Activated CD4-positive, alpha-beta memory T cell treated with anti-CD3 and anti-CD28 coated beads for 36 hours (primary cell): ENCODE results near the gene GUF1. TPM values are rescaled to one million over a fixed set of nuclear protein-coding genes. Genes with fewer than 3 reads are reported as not detected.

Experiments
- CTCF ChIA-PET: fragments of 350-600 bp; sonication (Branson Sonifier 250); formaldehyde crosslinking; loops from one replicate; lab custom pipeline; 2021; ENCODE audit warnings: antibody characterized with exemption, inconsistent platforms; lab: Charles Lee
- POLR2A ChIA-PET: fragments of 350-600 bp; sonication (Branson Sonifier 250); formaldehyde crosslinking; loops from one replicate; lab custom pipeline; 2021; ENCODE audit warnings: antibody characterized with exemption; lab: Charles Lee
- DNase-seq: peaks from one replicate; pipeline ENCODE4 v3.0.0-alpha.2; 2020
- H3K27ac Mint-ChIP-seq: one replicate; pipeline ENCODE4 v1.8.0; 2021; ENCODE audit warnings: mixed read lengths
- H3K27me3 Mint-ChIP-seq: one replicate; pipeline ENCODE4 v1.8.0; 2021; ENCODE audit warnings: mixed read lengths
- H3K36me3 Mint-ChIP-seq: one replicate; pipeline ENCODE4 v1.8.0; 2021; ENCODE audit warnings: mixed read lengths
- H3K4me1 Mint-ChIP-seq: one replicate; pipeline ENCODE4 v1.8.0; 2021; ENCODE audit warnings: low read depth, mixed read lengths
- H3K4me3 Mint-ChIP-seq: one replicate; pipeline ENCODE4 v1.8.0; 2021; ENCODE audit warnings: mild to moderate bottlenecking, mixed read lengths
- H3K9me3 Mint-ChIP-seq: one replicate; pipeline ENCODE4 v1.8.0; 2021; ENCODE audit warnings: mixed read lengths
- intact Hi-C: fragments of 100-400 bp; cut with micrococcal nuclease; formaldehyde crosslinking; loops from one replicate; pipeline ENCODE4 v1.15.1; 2023
- total RNA-seq, 2 experiments: library from RNA; stranded (reverse); gene quantifications; one replicate each; pipeline ENCODE4 v1.2.3, GENCODE V29; 2021

GUF1 gene
- total RNA-seq, 2 experiments from 2014 or later: 25.8 to 28.0 TPM

- H3K9me3 Mint-ChIP-seq: no peaks in the 10 kb centered on the region
- H3K4me1 Mint-ChIP-seq: no peaks in the 10 kb centered on the region
- H3K27ac Mint-ChIP-seq: no peak overlapping the region
- no peaks in the 10 kb centered on the region for H3K36me3 Mint-ChIP-seq
- intact Hi-C loops: no loop called here
- H3K4me3 Mint-ChIP-seq: no peak overlapping the region
- peaks cover 8% of the 10 kb centered on the region for H3K27me3 Mint-ChIP-seq
- ChIA-PET POLR2A (no interaction called here), CTCF (no interaction called here)
- DNase-seq: no peak
These were observed 14.5 kb upstream of the GUF1 start for GRCh38 chr4:44663539-44664263.

- POLR2A ChIA-PET: no interaction called here
- DNase-seq: no peak
- no peaks in the 10 kb centered on the region for H3K4me1 Mint-ChIP-seq
- CTCF ChIA-PET: interaction anchor here (1.0 kb wide), 1 partner anchor 9 kb away, joined by 3 read pairs; no protein-coding TSS in a partner anchor
- H3K27ac Mint-ChIP-seq: no peak overlapping the region
- no peak overlapping the region for H3K4me3 Mint-ChIP-seq
- intact Hi-C loops: no loop called here
- no peaks in the 10 kb centered on the region for H3K9me3 Mint-ChIP-seq
- H3K36me3 Mint-ChIP-seq: no peaks in the 10 kb centered on the region
- peaks cover 10% of the 10 kb centered on the region for H3K27me3 Mint-ChIP-seq
These were observed 9.7 kb upstream of the GUF1 start for GRCh38 chr4:44668526-44668925.

- Mint-ChIP-seq H3K27me3 (peaks cover 10% of the 10 kb centered on the region), H3K4me3 (no peak overlapping the region), H3K4me1 (no peaks in the 10 kb centered on the region), H3K9me3 (no peaks in the 10 kb centered on the region), H3K36me3 (no peaks in the 10 kb centered on the region), H3K27ac (no peak overlapping the region)
- POLR2A ChIA-PET: no interaction called here
- DNase-seq: no peak
- intact Hi-C loops: no loop called here
- CTCF ChIA-PET: no interaction called here
These were observed 7.6 kb upstream of the GUF1 start for GRCh38 chr4:44670506-44671199.

GRCh38 chr4:44671636-44672035 lies 6.6 kb upstream of the GUF1 start:
- Mint-ChIP-seq H3K4me1 (no peaks in the 10 kb centered on the region), H3K9me3 (no peaks in the 10 kb centered on the region), H3K36me3 (no peaks in the 10 kb centered on the region), H3K27me3 (peaks cover 10% of the 10 kb centered on the region), H3K27ac (no peak overlapping the region), H3K4me3 (no peak overlapping the region)
- POLR2A ChIA-PET: no interaction called here
- intact Hi-C loops: no loop called here
- CTCF ChIA-PET: interaction anchor here (1.2 kb wide), 1 partner anchor 88 kb away, joined by 3 read pairs; no protein-coding TSS in a partner anchor
- no peak for DNase-seq

- peaks cover 11% of the 10 kb centered on the region for H3K4me1 Mint-ChIP-seq
- no peak overlapping the region for H3K4me3 Mint-ChIP-seq
- no peak overlapping the region for H3K27ac Mint-ChIP-seq
- intact Hi-C loops: no loop called here
- no peaks in the 10 kb centered on the region for H3K36me3 Mint-ChIP-seq
- no peak for DNase-seq
- ChIA-PET CTCF (no interaction called here), POLR2A (no interaction called here)
- H3K27me3 Mint-ChIP-seq: peaks cover 3% of the 10 kb centered on the region
- no peaks in the 10 kb centered on the region for H3K9me3 Mint-ChIP-seq
These were observed 3.7 kb upstream of the GUF1 start for GRCh38 chr4:44674471-44674870.

GRCh38 chr4:44675366-44675765 lies 2.9 kb upstream of the GUF1 start:
- Mint-ChIP-seq H3K4me1 (peaks cover 12% of the 10 kb centered on the region), H3K27ac (no peak overlapping the region), H3K9me3 (no peaks in the 10 kb centered on the region), H3K27me3 (no peaks in the 10 kb centered on the region), H3K36me3 (no peaks in the 10 kb centered on the region), H3K4me3 (no peak overlapping the region)
- POLR2A ChIA-PET: no interaction called here
- CTCF ChIA-PET: no interaction called here
- intact Hi-C loops: no loop called here
- no peak for DNase-seq

- CTCF ChIA-PET: interaction anchor here (0.6 kb wide), 1 partner anchor 1065 kb away, joined by 3 read pairs; no protein-coding TSS in a partner anchor
- POLR2A ChIA-PET: interaction anchor here (3.1 kb wide), 1 partner anchor 47 kb away, joined by 30 read pairs; the partner anchor contains the start of gene GNPDA2
- peaks cover 30% of the 10 kb centered on the region for H3K4me1 Mint-ChIP-seq
- H3K9me3 Mint-ChIP-seq: no peaks in the 10 kb centered on the region
- no peaks in the 10 kb centered on the region for H3K27me3 Mint-ChIP-seq
- H3K4me3 Mint-ChIP-seq: peak overlapping the region; percentile 96
- no peak for DNase-seq
- intact Hi-C loops: loop anchor here (2.0 kb wide), 2 partner anchors 16 to 50 kb away; no protein-coding TSS in a partner anchor
- peaks cover 12% of the 10 kb centered on the region for H3K36me3 Mint-ChIP-seq
- peak overlapping the region; percentile 94 for H3K27ac Mint-ChIP-seq
These were observed 840 bp downstream of the GUF1 start for GRCh38 chr4:44679060-44679459.

GRCh38 chr4:44684648-44685047 lies 6.4 kb downstream of the GUF1 start:
- H3K4me1 Mint-ChIP-seq: peaks cover 33% of the 10 kb centered on the region
- intact Hi-C loops: no loop called here
- no peak overlapping the region for H3K4me3 Mint-ChIP-seq
- no peaks in the 10 kb centered on the region for H3K9me3 Mint-ChIP-seq
- DNase-seq: no peak
- ChIA-PET CTCF (interaction anchor here (0.9 kb wide), 1 partner anchor 10 kb away, joined by 3 read pairs; no protein-coding TSS in a partner anchor), POLR2A (no interaction called here)
- H3K36me3 Mint-ChIP-seq: peaks cover 43% of the 10 kb centered on the region
- H3K27me3 Mint-ChIP-seq: no peaks in the 10 kb centered on the region
- no peak overlapping the region for H3K27ac Mint-ChIP-seq

- no peak overlapping the region for H3K27ac Mint-ChIP-seq
- no peak for DNase-seq
- no peak overlapping the region for H3K4me3 Mint-ChIP-seq
- CTCF ChIA-PET: no interaction called here
- intact Hi-C loops: no loop called here
- no peaks in the 10 kb centered on the region for H3K9me3 Mint-ChIP-seq
- H3K36me3 Mint-ChIP-seq: peaks cover 40% of the 10 kb centered on the region
- H3K4me1 Mint-ChIP-seq: peaks cover 2% of the 10 kb centered on the region
- H3K27me3 Mint-ChIP-seq: no peaks in the 10 kb centered on the region
- POLR2A ChIA-PET: no interaction called here
These were observed 22.2 kb downstream of the GUF1 start for GRCh38 chr4:44700427-44700826.

GRCh38 chr4:44701037-44701436 lies 22.8 kb downstream of the GUF1 start:
- no peak for DNase-seq
- CTCF ChIA-PET: interaction anchor here (0.6 kb wide), 1 partner anchor 10 kb away, joined by 3 read pairs; no protein-coding TSS in a partner anchor
- Mint-ChIP-seq H3K9me3 (no peaks in the 10 kb centered on the region), H3K36me3 (peaks cover 37% of the 10 kb centered on the region), H3K27ac (no peak overlapping the region), H3K4me1 (peaks cover 2% of the 10 kb centered on the region), H3K27me3 (no peaks in the 10 kb centered on the region), H3K4me3 (no peak overlapping the region)
- intact Hi-C loops: no loop called here
- POLR2A ChIA-PET: interaction anchor here (1.0 kb wide), 1 partner anchor 23 kb away, joined by 4 read pairs; the partner anchor contains the start of gene GUF1

- intact Hi-C loops: no loop called here
- no peaks in the 10 kb centered on the region for H3K27me3 Mint-ChIP-seq
- CTCF ChIA-PET: no interaction called here
- no peaks in the 10 kb centered on the region for H3K9me3 Mint-ChIP-seq
- no peak overlapping the region for H3K27ac Mint-ChIP-seq
- H3K4me1 Mint-ChIP-seq: peaks cover 2% of the 10 kb centered on the region
- no peak for DNase-seq
- H3K36me3 Mint-ChIP-seq: peaks cover 28% of the 10 kb centered on the region
- POLR2A ChIA-PET: no interaction called here
- no peak overlapping the region for H3K4me3 Mint-ChIP-seq
These were observed 26.5 kb downstream of the GUF1 start for GRCh38 chr4:44704673-44705072.

GRCh38 chr4:44713125-44713524 lies 34.9 kb downstream of the GUF1 start:
- Mint-ChIP-seq H3K9me3 (no peaks in the 10 kb centered on the region), H3K36me3 (peaks cover 17% of the 10 kb centered on the region), H3K27me3 (no peaks in the 10 kb centered on the region), H3K4me3 (no peak overlapping the region), H3K27ac (no peak overlapping the region), H3K4me1 (peaks cover 4% of the 10 kb centered on the region)
- no peak for DNase-seq
- POLR2A ChIA-PET: no interaction called here
- CTCF ChIA-PET: no interaction called here
- intact Hi-C loops: no loop called here
